CD4-positive, CD25-positive, alpha-beta regulatory T cell (primary cell): ENCODE results near the gene SHROOM3. TPM values are rescaled to one million over a fixed set of nuclear protein-coding genes. Genes with fewer than 3 reads are reported as not detected.

ENCODE experiments used
- ATAC-seq, 2 donors: fragments of 150-1000 bp; cut with Tn5 transposase; one replicate each; pipeline ENCODE4 v1.10.0; 2021; ENCODE audit warnings: low read depth in 2 of 2, moderate number of reproducible peaks in 2 of 2, moderate library complexity in 1 of 2
- DNase-seq, 3 donors: peaks; one replicate each; pipeline versions ENCODE4 v3.0.0 to v3.0.0-alpha.2; 2012 to 2022; ENCODE audit warnings: mixed read lengths in 1 of 3
- H3K27ac ChIP-seq: one replicate; pipeline ENCODE4 v1.7.0; 2013; ENCODE audit warnings: mild to moderate bottlenecking, low read length; ENCODE audit not compliant: insufficient read depth, poor library complexity, severe bottlenecking
- H3K27me3 ChIP-seq: one replicate; pipeline ENCODE4 v1.7.0; 2013; ENCODE audit warnings: low read length; ENCODE audit not compliant: control insufficient read depth, insufficient read depth
- H3K36me3 ChIP-seq: one replicate; pipeline ENCODE4 v1.7.0; 2013; ENCODE audit warnings: mild to moderate bottlenecking, low read length, moderate library complexity; ENCODE audit not compliant: control insufficient read depth, insufficient read depth
- H3K4me1 ChIP-seq: 2 replicates; pipeline ENCODE4 v1.7.0; 2013; ENCODE audit warnings: mild to moderate bottlenecking, low read length; ENCODE audit not compliant: insufficient read depth, control insufficient read depth, poor library complexity, severe bottlenecking
- H3K4me3 ChIP-seq: one replicate; pipeline ENCODE4 v1.7.0; 2013; ENCODE audit warnings: low read depth, mild to moderate bottlenecking, low read length, moderate library complexity
- H3K9me3 ChIP-seq, 2 experiments: 1 replicate in 1 of 2; 2 replicates in 1 of 2; pipeline ENCODE4 v1.7.0; 2013; ENCODE audit warnings: low read length in 2 of 2, mild to moderate bottlenecking in 1 of 2, moderate library complexity in 1 of 2; ENCODE audit not compliant: control insufficient read depth in 2 of 2
- H3K27ac Mint-ChIP-seq, 3 donors: one replicate each; pipeline ENCODE4 v1.8.0; 2020 to 2022; ENCODE audit warnings: mild to moderate bottlenecking in 3 of 3, mixed read lengths in 3 of 3, moderate library complexity in 2 of 3
- H3K27me3 Mint-ChIP-seq: one replicate; pipeline ENCODE4 v1.8.0; 2022; ENCODE audit warnings: mild to moderate bottlenecking, mixed read lengths
- H3K36me3 Mint-ChIP-seq: one replicate; pipeline ENCODE4 v1.8.0; 2020; ENCODE audit warnings: mixed read lengths
- H3K4me1 Mint-ChIP-seq, 4 donors: one replicate each; pipeline ENCODE4 v1.8.0; 2020 to 2022; ENCODE audit warnings: mixed read lengths in 4 of 4, mild to moderate bottlenecking in 1 of 4
- H3K4me3 Mint-ChIP-seq, 4 donors: one replicate each; pipeline ENCODE4 v1.8.0; 2020 to 2022; ENCODE audit warnings: mild to moderate bottlenecking in 4 of 4, mixed read lengths in 4 of 4, moderate library complexity in 3 of 4
- H3K9me3 Mint-ChIP-seq, 7 donors: one replicate each; pipeline ENCODE4 v1.8.0; 2020 to 2022; ENCODE audit warnings: mixed read lengths in 7 of 7, mild to moderate bottlenecking in 3 of 7, moderate library complexity in 2 of 7
- polyA plus RNA-seq, 4 donors: library from polyadenylated mRNA; unstranded; fragments of 300-500 nt; fragmentation: Illumina TruSeq; gene quantifications; one replicate each; pipeline ENCODE4 v1.2.3, GENCODE V29; 2021
- total RNA-seq: library from RNA; stranded (reverse); gene quantifications from one replicate; pipeline ENCODE4 v1.2.3, GENCODE V29; 2022

Gene SHROOM3
- total and polyA plus RNA-seq, 5 donors from 2014 or later = not detected

- H3K27ac ChIP-seq = no peak overlapping the region
- peaks cover 31% of the 10 kb centered on the region for H3K27me3 Mint-ChIP-seq
- no peak for DNase-seq
- H3K36me3 Mint-ChIP-seq = no peaks in the 10 kb centered on the region
- H3K36me3 ChIP-seq = no peaks in the 10 kb centered on the region
- H3K9me3 Mint-ChIP-seq = peaks cover 0 to 6% (median 0%) of the 10 kb centered on the region in 7 donors
- no peaks in the 10 kb centered on the region for H3K4me1 ChIP-seq
- no peak for ATAC-seq
- H3K4me3 ChIP-seq = no peak overlapping the region
- H3K4me3 Mint-ChIP-seq = no peak overlapping the region
- no peaks in the 10 kb centered on the region for H3K9me3 ChIP-seq
- H3K4me1 Mint-ChIP-seq = peaks cover 0 to 9% (median 4%) of the 10 kb centered on the region in 4 donors
- H3K27ac Mint-ChIP-seq = no peak overlapping the region
- peaks cover 17% of the 10 kb centered on the region for H3K27me3 ChIP-seq
Measured at GRCh38 chr4:76581077-76581962, 146.3 kb downstream of the SHROOM3 start.

GRCh38 chr4:76582074-76582816 lies 147.2 kb downstream of the SHROOM3 start:
- DNase-seq (no peak), ATAC-seq (no peak)
- H3K9me3 ChIP-seq = no peaks in the 10 kb centered on the region
- H3K27ac ChIP-seq = no peak overlapping the region
- H3K4me1 Mint-ChIP-seq = peaks cover 0 to 9% (median 4%) of the 10 kb centered on the region in 4 donors
- peaks cover 39% of the 10 kb centered on the region for H3K27me3 Mint-ChIP-seq
- no peak overlapping the region for H3K4me3 ChIP-seq
- H3K4me1 ChIP-seq = no peaks in the 10 kb centered on the region
- H3K36me3 ChIP-seq = no peaks in the 10 kb centered on the region
- no peaks in the 10 kb centered on the region for H3K36me3 Mint-ChIP-seq
- H3K4me3 Mint-ChIP-seq = no peak overlapping the region
- H3K27me3 ChIP-seq = peaks cover 25% of the 10 kb centered on the region
- peaks cover 0 to 6% (median 0%) of the 10 kb centered on the region in 7 donors for H3K9me3 Mint-ChIP-seq
- H3K27ac Mint-ChIP-seq = no peak overlapping the region

DNA sequence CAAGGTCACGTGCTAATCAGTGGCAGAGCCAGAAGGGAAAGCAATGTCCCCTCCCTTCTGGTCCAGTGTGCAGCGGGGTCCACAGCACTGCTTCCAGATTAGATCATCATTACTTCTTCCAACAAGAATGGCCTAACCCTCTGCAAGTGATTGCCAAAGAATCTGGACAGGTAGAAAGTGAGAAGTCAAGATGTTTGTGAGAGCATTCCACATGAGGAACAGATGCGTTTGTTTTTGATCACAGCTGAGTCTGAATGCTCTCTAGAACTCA lies 147.7 kb downstream of the SHROOM3 start:
- no peak for ATAC-seq
- peaks cover 0 to 6% (median 0%) of the 10 kb centered on the region in 7 donors for H3K9me3 Mint-ChIP-seq
- Histone ChIP-seq H3K36me3 (no peaks in the 10 kb centered on the region), H3K4me1 (no peaks in the 10 kb centered on the region), H3K4me3 (no peak overlapping the region), H3K27me3 (peaks cover 27% of the 10 kb centered on the region), H3K27ac (no peak overlapping the region), H3K9me3 (no peaks in the 10 kb centered on the region)
- no peaks in the 10 kb centered on the region for H3K36me3 Mint-ChIP-seq
- H3K27ac Mint-ChIP-seq = no peak overlapping the region
- H3K27me3 Mint-ChIP-seq = peaks cover 40% of the 10 kb centered on the region
- H3K4me3 Mint-ChIP-seq = no peak overlapping the region
- H3K4me1 Mint-ChIP-seq = peaks cover 0 to 9% (median 4%) of the 10 kb centered on the region in 4 donors
- DNase-seq = no peak

DNA sequence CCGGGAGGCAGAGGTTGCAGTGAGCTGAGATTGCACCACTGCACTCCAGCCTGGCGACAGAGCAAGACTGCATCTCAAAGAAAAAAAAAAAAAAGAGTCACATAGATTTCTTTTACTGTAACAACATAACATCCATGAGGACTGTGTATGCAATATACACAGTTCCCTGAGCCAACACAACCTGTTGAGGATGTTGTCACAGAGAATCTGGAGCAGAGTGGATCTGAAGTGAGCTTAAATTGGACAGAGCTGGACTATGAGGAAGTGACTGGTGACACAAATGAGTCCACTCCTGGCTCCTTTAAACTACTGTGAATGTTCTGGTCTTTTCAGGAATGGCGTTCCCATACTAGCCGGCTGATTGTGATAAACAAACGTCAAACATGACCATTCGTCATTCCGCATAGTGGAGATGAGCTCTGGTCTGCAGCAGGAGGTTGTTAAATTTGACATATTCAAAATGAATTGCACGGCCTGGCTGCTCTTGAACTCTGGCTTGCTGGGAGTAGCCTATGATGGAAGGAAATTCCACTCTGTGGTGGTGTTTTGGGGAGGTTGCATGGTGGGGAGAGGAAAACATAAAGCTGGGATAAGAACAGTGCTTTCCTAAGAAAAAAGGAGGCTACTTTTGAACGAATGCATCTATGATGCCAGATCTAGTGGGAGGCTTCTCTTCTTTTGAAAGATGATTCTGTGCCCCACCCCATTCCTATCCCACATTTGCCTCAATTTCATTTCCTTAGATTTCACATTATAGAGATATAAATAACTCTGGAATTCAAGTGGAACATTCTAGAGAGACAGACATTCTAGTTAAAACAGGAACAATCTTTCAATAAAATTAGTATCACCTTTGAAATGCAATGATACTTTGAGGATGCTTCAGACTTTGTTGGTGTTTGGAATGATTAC lies 149.5 kb downstream of the SHROOM3 start:
- H3K4me1 Mint-ChIP-seq = peaks cover 0 to 9% (median 4%) of the 10 kb centered on the region in 4 donors
- no peak overlapping the region for H3K27ac Mint-ChIP-seq
- Histone ChIP-seq H3K27ac (no peak overlapping the region), H3K4me3 (no peak overlapping the region), H3K27me3 (peaks cover 32% of the 10 kb centered on the region), H3K9me3 (no peaks in the 10 kb centered on the region), H3K36me3 (no peaks in the 10 kb centered on the region), H3K4me1 (no peaks in the 10 kb centered on the region)
- H3K9me3 Mint-ChIP-seq = peaks cover 0 to 6% (median 0%) of the 10 kb centered on the region in 7 donors
- peaks cover 48% of the 10 kb centered on the region for H3K27me3 Mint-ChIP-seq
- ATAC-seq (no peak), DNase-seq (no peak)
- no peak overlapping the region for H3K4me3 Mint-ChIP-seq
- no peaks in the 10 kb centered on the region for H3K36me3 Mint-ChIP-seq

- Mint-ChIP-seq H3K36me3 (no peaks in the 10 kb centered on the region), H3K27ac (no peak overlapping the region), H3K27me3 (peaks cover 48% of the 10 kb centered on the region), H3K4me1 (peaks cover 0 to 9% (median 4%) of the 10 kb centered on the region in 4 donors), H3K9me3 (peaks cover 0 to 6% (median 0%) of the 10 kb centered on the region in 7 donors), H3K4me3 (no peak overlapping the region)
- Histone ChIP-seq H3K36me3 (no peaks in the 10 kb centered on the region), H3K27ac (no peak overlapping the region), H3K27me3 (peaks cover 32% of the 10 kb centered on the region), H3K9me3 (no peaks in the 10 kb centered on the region), H3K4me3 (no peak overlapping the region), H3K4me1 (no peaks in the 10 kb centered on the region)
- DNase-seq (no peak), ATAC-seq (no peak)
Measured at GRCh38 chr4:76585272-76585671, 150.2 kb downstream of the SHROOM3 start.

DNA sequence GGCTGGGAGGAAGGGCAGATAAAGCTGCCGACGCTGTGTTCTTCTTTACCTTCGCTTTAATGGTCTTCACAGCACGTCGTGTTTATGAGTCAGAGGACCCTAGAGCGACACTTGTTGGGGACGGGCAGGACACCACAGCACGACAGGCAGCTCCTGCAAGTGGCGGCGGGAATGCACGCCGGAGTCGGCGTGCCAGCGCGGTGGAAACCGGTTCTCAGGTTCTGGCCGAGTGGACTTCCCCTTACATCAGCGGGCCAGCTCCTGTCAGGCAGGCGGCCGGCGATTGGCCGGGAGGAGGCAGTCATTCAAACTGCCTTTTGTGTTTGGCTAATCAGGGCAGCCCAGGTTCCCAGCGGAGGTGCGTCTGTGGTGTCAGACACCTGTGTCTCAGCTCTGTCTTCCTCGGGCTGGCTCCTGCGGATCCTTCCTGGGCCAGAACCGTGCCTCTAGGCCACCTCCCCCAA lies 150.9 kb downstream of the SHROOM3 start:
- Mint-ChIP-seq H3K27ac (no peak overlapping the region), H3K27me3 (peaks cover 43% of the 10 kb centered on the region), H3K4me3 (peak overlapping the region in 2 of 4 donors; percentile 31 to 44), H3K4me1 (peaks cover 0 to 9% (median 4%) of the 10 kb centered on the region in 4 donors), H3K9me3 (peaks cover 0 to 6% (median 0%) of the 10 kb centered on the region in 7 donors), H3K36me3 (no peaks in the 10 kb centered on the region)
- Histone ChIP-seq H3K4me3 (no peak overlapping the region), H3K27me3 (peaks cover 32% of the 10 kb centered on the region), H3K27ac (no peak overlapping the region), H3K4me1 (no peaks in the 10 kb centered on the region), H3K36me3 (no peaks in the 10 kb centered on the region), H3K9me3 (no peaks in the 10 kb centered on the region)
- peak in 1 of 3 donors; percentile 2 for DNase-seq
- peak; percentile 18 to 28 for ATAC-seq

DNA sequence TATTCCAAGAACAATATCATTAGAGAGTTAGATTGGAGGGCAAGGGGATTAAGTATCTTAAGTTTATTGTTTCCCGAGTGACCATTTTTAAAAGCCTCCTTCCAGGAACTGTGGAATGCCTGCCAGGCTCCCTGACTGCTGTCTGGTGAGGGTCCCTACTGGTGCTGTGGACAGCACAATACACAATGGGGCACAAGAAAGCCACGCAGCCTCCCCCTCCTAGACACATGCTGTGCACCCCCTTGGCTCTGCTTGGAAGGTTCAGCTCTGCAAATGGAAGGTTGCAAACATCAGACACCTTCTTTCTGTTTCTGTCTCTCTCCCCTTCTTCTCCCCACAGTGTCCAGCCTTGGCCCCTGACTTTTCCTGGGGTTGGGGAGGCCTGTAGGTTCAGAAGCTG lies 153.2 kb downstream of the SHROOM3 start:
- Mint-ChIP-seq H3K4me1 (peaks cover 0 to 9% (median 4%) of the 10 kb centered on the region in 4 donors), H3K27ac (no peak overlapping the region), H3K36me3 (no peaks in the 10 kb centered on the region)

More for the DNA sequence above, 153.2 kb downstream of the SHROOM3 start:
- H3K4me3 Mint-ChIP-seq = no peak overlapping the region
- Histone ChIP-seq H3K36me3 (no peaks in the 10 kb centered on the region), H3K27me3 (peaks cover 29% of the 10 kb centered on the region), H3K4me1 (no peaks in the 10 kb centered on the region), H3K27ac (no peak overlapping the region), H3K4me3 (no peak overlapping the region), H3K9me3 (no peaks in the 10 kb centered on the region)
- ATAC-seq (no peak), DNase-seq (no peak)
- peaks cover 0 to 4% (median 0%) of the 10 kb centered on the region in 7 donors for H3K9me3 Mint-ChIP-seq
- H3K27me3 Mint-ChIP-seq = peaks cover 43% of the 10 kb centered on the region
